Activated naive CD4-positive, alpha-beta T cell treated with anti-CD3 and anti-CD28 coated beads, Interleukin-2, amount 50 U/mL, for 72 hours (primary cell): ENCODE measurements around the gene KAT5. TPM values are rescaled to one million over a fixed set of nuclear protein-coding genes. Genes with fewer than 3 reads are reported as not detected.
A peak's percentile ranks its signal among the peaks of the same experiment; 100 is the strongest.
"Not testable (repeated sequence)": the region's sequence is repeated elsewhere in the genome, so short reads cannot be mapped to it uniquely, and the experiment has no call there.

Experiments
- ATAC-seq, 2 donors: fragments of 150-1000 bp; cut with Tn5 transposase; 2 replicates each; pipeline ENCODE4 v1.10.0; 2021; ENCODE audit warnings: mild to moderate bottlenecking in 2 of 2, moderate library complexity in 2 of 2
- DNase-seq, 2 donors: peaks; one replicate each; pipeline ENCODE4 v3.0.0; 2021 to 2022; ENCODE audit warnings: low spot score in 2 of 2
- H3K27ac Mint-ChIP-seq, 2 donors: one replicate each; pipeline ENCODE4 v1.8.0; 2022; ENCODE audit warnings: mild to moderate bottlenecking in 2 of 2, mixed read lengths in 2 of 2
- H3K36me3 Mint-ChIP-seq, 2 donors: one replicate each; pipeline ENCODE4 v1.8.0; 2022; ENCODE audit warnings: mixed read lengths in 2 of 2
- H3K9me3 Mint-ChIP-seq, 2 donors: one replicate each; pipeline ENCODE4 v1.8.0; 2022; ENCODE audit warnings: mixed read lengths in 2 of 2
- total RNA-seq, 2 donors: library from RNA; stranded (reverse); gene quantifications; one replicate each; pipeline ENCODE4 v1.2.3, GENCODE V29; 2022

The KAT5 gene
- total RNA-seq, 2 donors from 2014 or later = 61.4 to 106 TPM

DNA sequence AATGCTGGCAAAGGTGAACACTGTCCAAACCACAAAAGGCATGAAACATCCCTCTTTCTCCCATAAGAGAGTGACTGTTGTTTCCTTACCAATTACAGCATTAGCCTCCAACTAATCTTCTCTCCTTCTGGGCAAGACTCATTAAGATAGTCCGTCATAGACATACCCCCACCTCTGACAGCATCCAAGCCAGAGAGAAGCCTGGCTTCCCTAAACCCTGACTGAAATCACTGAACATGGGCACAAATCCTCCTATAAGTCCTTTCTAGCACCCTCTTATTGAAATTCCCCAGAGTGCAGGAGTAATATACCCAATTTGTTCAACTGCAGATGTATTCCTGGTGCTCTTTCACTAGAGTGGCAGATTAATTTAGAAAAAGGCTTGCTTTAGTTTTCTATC is 10.2 kb downstream of the KAT5 start:
- Mint-ChIP-seq H3K36me3 (peaks cover 20 to 26% of the 10 kb centered on the region in 2 donors), H3K27ac (no peak overlapping the region), H3K9me3 (no peaks in the 10 kb centered on the region)
- no peak for DNase-seq
- no peak for ATAC-seq

DNA sequence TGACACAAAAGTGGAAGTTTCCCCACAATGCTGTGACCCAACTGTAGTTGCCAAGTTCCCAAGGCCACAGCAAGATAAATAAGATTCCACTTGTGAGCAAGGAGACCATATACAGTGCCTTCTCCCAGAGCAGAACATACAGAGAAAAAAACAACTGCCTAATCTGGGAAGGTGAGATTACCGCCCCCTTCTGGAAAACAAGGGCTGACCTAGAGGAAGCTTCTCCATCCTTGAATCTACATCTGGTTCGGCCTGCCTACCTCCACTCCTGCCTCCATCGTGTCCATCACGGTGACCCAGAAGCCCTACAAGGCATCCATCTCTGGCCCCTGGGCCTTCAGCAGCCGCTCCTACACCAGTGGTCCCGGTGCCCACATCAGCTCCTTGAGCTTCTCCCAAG is 14.6 kb downstream of the KAT5 start:
- no peaks in the 10 kb centered on the region for H3K9me3 Mint-ChIP-seq
- DNase-seq (no peak), ATAC-seq (peak; percentile 24 to 34)
- H3K27ac Mint-ChIP-seq = peak overlapping the region in 1 of 2 donors; percentile 48
- no peaks in the 10 kb centered on the region for H3K36me3 Mint-ChIP-seq

DNA sequence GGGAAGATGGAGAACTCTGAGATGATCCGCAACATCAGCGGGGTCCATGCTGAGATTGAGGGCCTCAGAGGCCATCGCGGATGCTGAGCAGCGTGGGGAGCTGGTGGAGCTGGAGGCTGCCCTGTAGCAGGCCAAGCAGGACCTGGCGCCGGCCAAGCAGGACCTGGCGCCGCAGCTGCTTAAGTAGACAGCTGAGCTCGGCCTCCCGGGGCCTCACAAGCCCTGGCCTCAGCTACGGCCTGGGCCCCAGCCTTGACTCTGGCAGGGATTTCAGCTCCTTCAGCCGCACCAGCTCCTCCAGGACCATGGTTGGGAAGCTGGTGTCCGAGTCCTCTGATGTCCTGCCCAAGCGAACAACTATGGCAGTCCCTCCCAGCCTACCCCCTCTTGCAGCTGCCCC is 15.8 kb downstream of the KAT5 start:
- ATAC-seq = no peak
- Mint-ChIP-seq H3K9me3 (no peaks in the 10 kb centered on the region), H3K36me3 (no peaks in the 10 kb centered on the region), H3K27ac (no peak overlapping the region)
- DNase-seq = no peak

DNA sequence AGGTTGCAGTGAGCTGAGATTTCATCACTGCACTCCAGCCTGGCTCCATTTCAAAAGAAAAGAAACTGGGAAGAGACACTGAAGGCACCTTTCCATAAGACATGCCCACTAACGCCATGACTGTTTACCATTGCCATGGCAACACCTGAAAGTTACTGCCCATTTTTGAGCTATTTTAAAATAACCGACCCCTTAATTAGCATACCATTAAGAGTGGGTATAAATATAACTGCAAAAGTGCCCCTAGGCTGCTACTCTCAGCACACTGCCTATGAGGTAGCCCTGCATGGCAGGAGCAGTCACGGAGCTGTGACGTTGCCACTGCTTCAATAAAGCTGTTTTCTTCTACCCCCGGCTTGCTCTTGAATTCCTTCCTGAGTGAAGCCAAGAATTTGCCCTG is 18.4 kb downstream of the KAT5 start:
- H3K36me3 Mint-ChIP-seq = no peaks in the 10 kb centered on the region
- no peak overlapping the region for H3K27ac Mint-ChIP-seq
- ATAC-seq (no peak), DNase-seq (no peak)
- H3K9me3 Mint-ChIP-seq = no peaks in the 10 kb centered on the region

DNA sequence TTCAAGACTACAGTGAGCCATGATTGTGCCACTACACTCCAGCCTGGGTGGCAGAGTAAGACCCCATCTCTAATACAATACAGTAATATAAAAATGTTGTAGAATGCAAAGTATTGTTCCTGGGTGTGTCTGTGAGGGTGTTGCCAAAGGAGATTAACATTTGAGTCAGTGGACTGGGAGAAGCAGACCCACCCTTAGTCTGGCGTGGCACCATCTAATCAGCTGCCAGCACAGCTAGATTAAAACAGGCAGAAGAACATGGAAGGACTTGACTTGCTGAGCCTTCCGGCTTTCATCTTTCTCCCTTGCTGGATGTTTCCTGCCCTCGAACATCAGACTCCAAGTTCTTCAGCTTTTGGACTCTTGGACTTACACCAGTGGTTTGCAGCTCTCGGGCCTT is 23.1 kb downstream of the KAT5 start:
- not testable (repeated sequence) for ATAC-seq, H3K36me3 Mint-ChIP-seq, DNase-seq, H3K9me3 Mint-ChIP-seq, H3K27ac Mint-ChIP-seq

DNA sequence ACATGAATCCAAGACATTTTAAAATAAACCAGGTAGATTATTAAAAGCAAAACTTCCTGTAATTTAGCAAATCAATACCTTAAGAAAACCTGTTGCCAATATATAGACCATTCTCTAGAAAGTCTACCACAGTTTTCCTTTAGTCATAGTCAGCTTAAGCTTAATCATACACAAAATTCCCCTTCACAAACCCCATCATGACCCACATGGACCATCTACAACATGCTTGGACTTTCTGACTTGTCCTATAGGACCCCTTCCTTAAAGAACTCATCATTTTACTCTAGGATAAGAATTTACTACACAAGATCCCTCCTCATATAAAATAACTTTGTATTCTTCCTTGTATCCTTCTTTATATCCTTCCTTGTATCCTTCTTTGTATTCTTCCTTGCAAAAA is 24.8 kb downstream of the KAT5 start:
- DNase-seq = no peak
- H3K9me3 Mint-ChIP-seq = peaks cover 0 to 6% of the 10 kb centered on the region in 2 donors
- H3K36me3 Mint-ChIP-seq = peaks cover 0 to 6% of the 10 kb centered on the region in 2 donors
- no peak for ATAC-seq
- no peak overlapping the region for H3K27ac Mint-ChIP-seq

DNA sequence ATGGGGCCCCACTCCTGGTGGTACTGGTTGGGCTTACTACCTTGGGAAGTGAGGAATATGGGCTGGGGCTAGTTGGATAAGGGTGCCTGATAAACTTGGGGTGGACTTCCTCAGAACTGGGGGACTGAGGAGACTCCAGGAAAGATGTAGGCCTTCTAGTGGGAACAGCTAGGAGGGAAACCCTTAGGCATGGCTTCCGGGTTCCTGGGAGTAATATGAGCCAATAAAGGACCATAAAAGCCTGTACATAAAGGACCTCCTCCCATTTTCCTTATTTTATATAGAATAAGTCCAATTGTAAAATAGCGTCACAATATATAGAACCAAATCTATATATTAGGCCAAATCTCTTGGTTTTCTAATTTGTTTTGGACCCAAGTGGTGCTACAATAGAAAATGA is 27.0 kb downstream of the KAT5 start:
- Mint-ChIP-seq H3K9me3 (peaks cover 0 to 6% of the 10 kb centered on the region in 2 donors), H3K27ac (no peak overlapping the region), H3K36me3 (peaks cover 0 to 6% of the 10 kb centered on the region in 2 donors)
- DNase-seq = no peak
- ATAC-seq = no peak

DNA sequence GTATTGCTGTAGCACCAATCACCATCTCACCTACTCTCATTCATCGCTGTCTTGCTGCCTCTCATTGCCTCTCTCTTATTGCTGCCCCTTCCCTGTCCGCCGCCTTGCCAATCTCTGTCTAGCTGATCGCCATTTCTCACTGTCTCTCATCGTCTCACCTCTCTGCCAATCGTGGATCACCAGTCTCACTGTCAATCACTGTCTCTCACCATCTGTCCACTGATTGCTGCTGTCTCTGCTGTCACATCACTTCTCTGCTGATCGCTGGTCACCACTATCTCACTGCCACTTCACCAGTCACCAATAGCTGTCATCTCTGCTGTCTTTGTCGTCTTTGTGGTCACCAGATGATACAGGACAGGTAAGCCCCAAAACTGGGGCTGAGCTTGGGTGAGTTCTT is 29.1 kb downstream of the KAT5 start:
- ATAC-seq (no peak), DNase-seq (no peak)
- H3K9me3 Mint-ChIP-seq = peaks cover 0 to 6% of the 10 kb centered on the region in 2 donors
- H3K36me3 Mint-ChIP-seq = peaks cover 0 to 6% of the 10 kb centered on the region in 2 donors
- no peak overlapping the region for H3K27ac Mint-ChIP-seq

DNA sequence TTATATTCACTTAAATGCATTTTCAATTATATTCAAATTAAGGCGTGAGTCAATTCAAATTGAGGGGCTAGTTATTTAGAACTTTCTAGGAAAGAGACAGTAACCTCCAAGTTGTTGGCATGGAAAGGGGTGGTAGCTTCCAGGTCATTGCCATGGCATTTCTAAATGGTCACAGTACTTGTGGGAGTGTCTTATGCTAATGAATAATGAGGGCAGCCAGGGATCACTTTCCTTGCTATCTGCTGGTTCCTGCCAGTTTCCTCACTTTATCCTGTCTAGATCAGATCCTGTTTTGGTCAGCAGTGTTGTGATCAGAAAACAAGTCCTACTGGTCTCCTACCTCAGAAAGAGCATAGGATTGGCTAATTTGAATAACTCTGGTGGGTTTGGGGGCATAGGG is 30.3 kb downstream of the KAT5 start:
- DNase-seq (no peak), ATAC-seq (no peak)
- Mint-ChIP-seq H3K9me3 (no peaks in the 10 kb centered on the region), H3K36me3 (no peaks in the 10 kb centered on the region), H3K27ac (no peak overlapping the region)

DNA sequence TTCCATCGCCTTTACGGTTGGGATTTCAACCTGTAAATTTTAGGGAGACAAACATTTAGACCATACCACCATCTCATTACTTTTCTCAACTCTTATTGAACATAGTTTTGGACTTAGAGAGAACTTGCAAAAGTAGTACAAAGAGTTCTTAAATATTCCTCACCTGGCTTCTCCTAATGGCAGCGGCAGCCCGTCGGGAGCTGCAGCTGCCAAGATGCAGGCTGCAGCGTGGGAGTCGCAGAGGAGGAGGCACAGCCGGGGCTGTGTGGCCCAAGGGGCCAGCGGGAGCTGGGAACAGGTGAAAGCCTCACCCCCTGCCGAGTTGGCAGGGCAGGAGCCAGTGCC is 31.6 kb downstream of the KAT5 start:
- no peaks in the 10 kb centered on the region for H3K9me3 Mint-ChIP-seq
- ATAC-seq (no peak), DNase-seq (no peak)
- H3K36me3 Mint-ChIP-seq = no peaks in the 10 kb centered on the region
- H3K27ac Mint-ChIP-seq = no peak overlapping the region

DNA sequence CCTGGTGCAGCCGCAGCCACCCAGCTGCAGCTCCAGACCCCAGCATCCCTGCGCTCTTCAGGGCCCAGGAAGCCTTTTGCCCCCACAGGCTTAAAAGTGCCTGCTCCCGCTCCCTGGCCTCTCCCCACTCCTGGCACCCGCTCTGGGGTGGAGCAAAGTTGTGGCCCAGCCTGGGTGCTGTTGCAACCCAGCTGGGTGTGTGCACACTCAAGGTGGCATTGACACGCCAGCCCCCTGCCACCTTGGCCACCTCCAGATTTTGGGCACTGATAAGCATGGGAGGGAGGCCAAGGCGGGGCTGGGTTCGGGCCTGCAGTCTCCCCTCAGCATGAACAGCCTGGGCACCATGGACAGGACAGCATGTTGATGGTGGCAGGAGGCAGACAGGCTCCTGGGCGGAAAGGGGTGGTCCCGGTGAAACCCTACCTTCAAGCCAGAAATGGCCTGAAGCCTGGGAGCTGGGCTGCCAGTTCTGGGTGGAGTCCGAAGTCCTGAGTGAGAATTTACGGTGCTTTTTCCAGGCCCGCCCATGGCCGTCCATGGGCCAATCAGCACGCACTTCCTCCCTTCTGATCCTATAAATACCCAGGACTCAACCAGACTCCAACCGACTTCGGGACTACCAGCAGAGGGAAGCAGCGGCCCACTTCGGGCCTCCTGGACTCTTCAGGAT is 32.1 kb downstream of the KAT5 start:
- peak; percentile 53 to 84 for ATAC-seq
- Mint-ChIP-seq H3K27ac (no peak overlapping the region), H3K36me3 (no peaks in the 10 kb centered on the region), H3K9me3 (no peaks in the 10 kb centered on the region)
- no peak for DNase-seq

DNA sequence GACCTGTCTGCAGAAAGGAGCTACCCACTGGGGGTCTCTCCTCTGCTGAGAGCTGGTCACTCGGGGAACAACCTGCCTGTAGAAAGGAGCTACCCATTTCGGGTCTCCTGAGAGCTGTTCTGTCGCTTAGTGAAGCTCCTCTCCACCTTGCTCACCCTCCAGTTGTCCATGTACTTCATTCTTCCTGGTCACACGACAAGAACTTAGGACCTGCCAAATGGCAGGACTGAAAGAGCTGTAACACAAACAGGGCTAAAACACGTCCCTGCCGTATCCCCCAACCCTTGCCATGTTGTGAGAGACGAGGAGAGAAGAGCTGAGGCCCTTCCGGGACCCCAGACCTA is 32.6 kb downstream of the KAT5 start:
- Mint-ChIP-seq H3K36me3 (no peaks in the 10 kb centered on the region), H3K27ac (no peak overlapping the region), H3K9me3 (no peaks in the 10 kb centered on the region)
- ATAC-seq = no peak
- DNase-seq = no peak

DNA sequence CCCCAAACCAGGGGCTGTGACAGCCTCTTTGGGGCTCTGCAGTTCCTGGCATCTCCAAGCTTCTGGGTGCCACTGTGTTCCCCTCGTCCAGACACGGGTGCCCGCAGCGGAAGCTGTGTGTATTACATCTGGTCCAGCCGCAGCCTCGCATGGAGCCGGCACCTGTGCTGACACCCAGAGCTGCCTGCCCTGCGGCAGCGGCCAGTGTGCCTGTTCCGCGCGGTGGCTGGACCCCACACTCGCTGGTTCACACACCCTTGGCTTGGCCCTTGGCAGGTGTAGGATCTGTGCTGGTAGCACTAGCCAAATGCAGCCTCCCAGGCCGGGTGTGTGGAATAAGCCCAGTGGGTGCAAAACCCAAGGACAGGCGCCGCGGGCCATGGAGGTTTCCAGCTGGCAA is 33.0 kb downstream of the KAT5 start:
- Mint-ChIP-seq H3K27ac (no peak overlapping the region), H3K9me3 (no peaks in the 10 kb centered on the region), H3K36me3 (no peaks in the 10 kb centered on the region)
- DNase-seq (no peak), ATAC-seq (no peak)

DNA sequence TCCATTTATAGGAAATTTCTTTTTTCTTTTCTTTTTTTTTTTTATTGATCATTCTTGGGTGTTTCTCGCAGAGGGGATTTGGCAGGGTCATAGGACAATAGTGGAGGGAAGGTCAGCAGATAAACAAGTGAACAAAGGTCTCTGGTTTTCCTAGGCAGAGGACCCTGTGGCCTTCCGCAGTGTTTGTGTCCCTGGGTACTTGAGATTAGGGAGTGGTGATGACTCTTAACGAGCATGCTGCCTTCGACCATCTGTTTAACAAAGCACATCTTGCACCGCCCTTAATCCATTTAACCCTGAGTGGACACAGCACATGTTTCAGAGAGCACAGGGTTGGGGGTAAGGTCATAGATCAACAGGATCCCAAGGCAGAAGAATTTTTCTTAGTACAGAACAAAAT is 50.1 kb downstream of the KAT5 start:
- not testable (repeated sequence) for H3K9me3 Mint-ChIP-seq, H3K36me3 Mint-ChIP-seq, DNase-seq, H3K27ac Mint-ChIP-seq, ATAC-seq

DNA sequence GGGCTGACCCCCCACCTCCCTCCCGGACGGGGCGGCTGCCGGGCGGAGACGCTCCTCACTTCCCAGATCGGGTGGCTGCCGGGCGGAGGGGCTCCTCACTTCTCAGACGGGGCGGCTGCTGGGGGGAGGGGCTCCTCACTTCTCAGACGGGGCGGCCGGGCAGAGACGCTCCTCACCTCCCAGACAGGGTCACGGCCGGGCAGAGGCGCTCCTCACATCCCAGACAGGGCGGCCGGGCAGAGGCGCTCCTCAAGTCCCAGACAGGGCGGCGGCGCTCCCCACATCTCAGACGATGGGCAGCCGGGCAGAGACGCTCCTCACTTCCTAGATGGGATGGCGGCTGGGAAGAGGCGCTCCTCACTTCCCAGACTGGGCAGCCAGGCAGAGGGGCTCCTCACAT is 50.8 kb downstream of the KAT5 start:
- ATAC-seq, H3K36me3 Mint-ChIP-seq, DNase-seq, H3K9me3 Mint-ChIP-seq, H3K27ac Mint-ChIP-seq: not testable (repeated sequence)

DNA sequence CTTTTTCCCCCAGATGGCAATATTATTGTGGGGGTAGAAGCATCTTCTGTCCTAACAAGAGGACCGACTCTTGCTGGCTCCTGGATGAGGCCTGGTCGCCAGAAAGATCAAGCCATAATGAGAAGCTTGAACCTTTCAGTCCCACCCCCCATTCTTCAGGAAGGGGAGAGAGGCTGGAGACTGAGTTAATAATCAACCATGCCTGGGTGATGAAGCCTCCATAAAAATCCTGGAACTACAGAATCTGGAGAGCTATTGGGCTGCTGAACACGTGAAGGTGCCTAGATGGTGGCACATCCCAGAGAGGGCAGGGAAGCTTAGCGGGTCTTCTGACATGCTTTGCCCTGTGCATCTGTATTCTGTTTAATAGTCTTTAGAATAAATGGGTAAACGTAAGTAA is 52.4 kb downstream of the KAT5 start:
- H3K27ac Mint-ChIP-seq = no peak overlapping the region
- DNase-seq (no peak), ATAC-seq (no peak)
- no peaks in the 10 kb centered on the region for H3K36me3 Mint-ChIP-seq
- H3K9me3 Mint-ChIP-seq = no peaks in the 10 kb centered on the region

DNA sequence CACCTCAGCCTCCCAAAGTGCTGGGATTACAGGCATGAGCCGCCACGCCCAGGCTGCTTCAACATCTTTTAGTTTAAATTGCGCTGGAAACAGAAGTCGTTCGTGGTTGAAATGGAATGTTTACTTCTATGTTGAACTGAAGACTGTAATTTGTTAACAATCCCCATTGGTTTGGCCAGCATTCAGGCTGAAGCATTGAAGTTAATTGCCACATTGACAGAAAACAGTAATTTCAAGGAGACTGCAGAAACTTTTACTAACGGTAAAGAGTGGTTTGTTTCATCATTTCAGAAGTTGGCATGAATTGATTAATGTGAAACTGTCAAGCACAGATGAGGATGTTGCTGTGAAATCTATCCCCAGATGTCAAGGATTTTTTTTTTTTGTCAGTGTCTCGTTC is 54.5 kb downstream of the KAT5 start:
- DNase-seq (no peak), ATAC-seq (peak in 1 of 2 donors; percentile 81)
- H3K36me3 Mint-ChIP-seq = no peaks in the 10 kb centered on the region
- no peak overlapping the region for H3K27ac Mint-ChIP-seq
- H3K9me3 Mint-ChIP-seq = no peaks in the 10 kb centered on the region

DNA sequence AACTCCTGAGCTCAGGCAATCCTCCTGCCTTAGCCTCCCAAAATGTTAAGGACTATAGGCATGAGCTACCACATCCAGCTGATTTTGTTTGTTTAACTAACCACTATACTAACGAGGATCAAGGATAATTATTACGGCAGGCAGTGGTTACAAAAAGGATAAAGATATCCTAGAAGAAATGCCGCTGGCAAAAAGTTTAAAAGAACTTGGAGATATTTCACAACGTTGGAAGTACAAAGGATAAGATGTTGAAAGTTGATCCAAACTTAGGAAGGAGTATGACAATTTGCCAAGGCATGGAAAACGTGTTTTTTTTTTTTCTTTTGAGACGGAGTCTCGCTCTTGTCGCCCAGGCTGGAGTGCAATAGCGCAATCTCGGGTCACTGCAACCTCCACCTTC is 55.4 kb downstream of the KAT5 start:
- DNase-seq (no peak), ATAC-seq (no peak)
- no peaks in the 10 kb centered on the region for H3K9me3 Mint-ChIP-seq
- H3K36me3 Mint-ChIP-seq = no peaks in the 10 kb centered on the region
- no peak overlapping the region for H3K27ac Mint-ChIP-seq

DNA sequence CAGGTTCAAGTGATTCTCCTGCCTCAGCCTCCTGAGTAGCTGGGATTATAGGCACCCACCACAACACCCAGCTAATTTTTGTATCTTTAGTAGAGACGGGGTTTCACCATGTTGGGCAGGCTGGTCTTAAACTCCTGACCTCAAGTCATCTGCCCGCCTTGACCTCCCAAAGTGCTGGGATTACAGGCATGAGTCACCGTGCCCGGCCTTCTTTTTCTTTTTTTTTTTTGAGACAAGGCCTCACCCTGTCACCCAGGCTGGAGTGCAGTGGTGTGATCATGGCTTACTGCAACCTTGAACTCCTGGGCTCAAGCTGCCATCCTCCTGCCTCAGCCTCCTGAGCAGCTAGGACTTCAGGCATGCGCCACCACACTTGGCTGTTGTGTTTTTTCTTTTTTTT is 55.8 kb downstream of the KAT5 start:
- DNase-seq, ATAC-seq, H3K36me3 Mint-ChIP-seq, H3K9me3 Mint-ChIP-seq, H3K27ac Mint-ChIP-seq: not testable (repeated sequence)
